GM13977 (cell line): ENCODE measurements around the gene TNRC6B.
A peak's percentile ranks its signal among the peaks of the same experiment; 100 is the strongest.

Experiments
- DNase-seq: peaks from one replicate; pipeline ENCODE4 v3.0.0; 2012; ENCODE audit warnings: low spot score
- CTCF ChIP-seq: IDR thresholded peaks from 2 replicates; pipeline ENCODE4 v1.5.1; 2012; ENCODE audit warnings: mild to moderate bottlenecking, control low read depth; ENCODE audit not compliant: insufficient read depth; ENCODE audit errors: extremely low read depth, missing control alignments
- in situ Hi-C: fragments of 300-500 bp; cut with MboI; formaldehyde crosslinking; loops from one replicate; pipeline ENCODE4 v1.12.0; 2022; ENCODE audit warnings: low sequenced_read_pairs, low pct_unique_long_range_greater_than_20kb, mixed read lengths, inconsistent platforms; ENCODE audit not compliant: unreplicated experiment

Gene TNRC6B

GRCh38 chr22:40200795-40201530, 23.2 kb downstream of the TNRC6B start:
- in situ Hi-C loops = no loop called here

GRCh38 chr22:40202225-40202944, 24.7 kb downstream of the TNRC6B start:
- in situ Hi-C loops = no loop called here
- no peak for DNase-seq
- no peak for TF ChIP-seq CTCF

More at GRCh38 chr22:40200795-40201530, 23.2 kb downstream of the TNRC6B start:
- no peak for DNase-seq
- TF ChIP-seq CTCF = no peak

GRCh38 chr22:40203572-40203971, 25.8 kb downstream of the TNRC6B start:
- peak; percentile 48 for DNase-seq
- no peak for TF ChIP-seq CTCF
- in situ Hi-C loops = no loop called here

GRCh38 chr22:40204321-40205116, 26.8 kb downstream of the TNRC6B start:
- no peak for TF ChIP-seq CTCF
- DNase-seq = no peak
- in situ Hi-C loops = no loop called here

- TF ChIP-seq CTCF = no peak
- no peak for DNase-seq
- in situ Hi-C loops = no loop called here
Observed at GRCh38 chr22:40206561-40206960, 28.8 kb downstream of the TNRC6B start.

GRCh38 chr22:40210818-40211217, 33.1 kb downstream of the TNRC6B start:
- DNase-seq = peak; percentile 46
- in situ Hi-C loops = no loop called here
- no peak for TF ChIP-seq CTCF
